ENCODE measurements around the gene SYAP1. TPM values are rescaled to one million over a fixed set of nuclear protein-coding genes. Genes with fewer than 3 reads are reported as not detected.

SYAP1 gene
- total and polyA plus RNA-seq, 2 of the 8 experiments (the other 6 are each of a cell fraction or from before 2014, with no cell fraction given) = 2.9 to 20.3 TPM

GRCh38 chrX:16797358-16797757, 77.9 kb downstream of the SYAP1 start:
- H4K5ac ChIP-seq (ENCODE audit: insufficient read length, low read depth, low read length) = no peak overlapping the region
- no peak overlapping the region for H3K4me3 ChIP-seq (ENCODE audit: extremely low read depth in 1 of 4, insufficient read depth in 2 of 4, low read depth in 3 of 4, low read length in 4 of 4)
- no peaks in the 10 kb centered on the region for H3K9me3 ChIP-seq (ENCODE audit: insufficient read depth in 2 of 2, low read depth in 1 of 2, low read length in 1 of 2)
- H3K9ac ChIP-seq (replicated peaks in 1 of 4; ENCODE audit: extremely low read depth in 1 of 4, low read depth in 3 of 4, low read length in 3 of 4) = no peak overlapping the region
- H4K20me1 ChIP-seq (replicated peaks in 1 of 2; ENCODE audit: control insufficient read depth in 1 of 2, insufficient read depth in 2 of 2, low read length in 2 of 2) = peaks cover 2% of the 10 kb centered on the region in 2 experiments
- H2BK5ac ChIP-seq (ENCODE audit: low read depth, low read length) = no peak overlapping the region
- DNase-seq (ENCODE audit: low read depth in 1 of 2, low spot score in 2 of 2) (no peak), FAIRE-seq (no peak)
- H3K23ac ChIP-seq (ENCODE audit: insufficient read length) = no peak overlapping the region
- H3K4me1 ChIP-seq (replicated peaks in 1 of 4; ENCODE audit: control insufficient read depth in 3 of 4, insufficient read depth in 4 of 4, low read length in 3 of 4) = no peaks in the 10 kb centered on the region
- no peak overlapping the region for H3K14ac ChIP-seq (ENCODE audit: insufficient read length)
- POLR2A ChIA-PET (ENCODE audit: partially characterized antibody) = interaction anchor here (1.0 to 3.8 kb wide), 3 partner anchors 9 to 78 kb away, joined by 3 to 12 read pairs (median 3); partner anchors contain the start of gene SYAP1
- H2BK20ac ChIP-seq (ENCODE audit: low read length) = no peak overlapping the region
- peaks cover 0 to 32% (median 16%) of the 10 kb centered on the region in 4 experiments; a peak in 5 of 8 replicates for H3K36me3 ChIP-seq (ENCODE audit: control insufficient read depth in 2 of 4, insufficient read depth in 4 of 4, low read length in 3 of 4)
- H4K91ac ChIP-seq (replicated peaks; ENCODE audit: insufficient read length, low read length) = no peak overlapping the region
- no peak overlapping the region for H2AK5ac ChIP-seq (ENCODE audit: low read depth, low read length)
- H4K8ac ChIP-seq (ENCODE audit: extremely low read depth, insufficient read depth, low read length) = no peak overlapping the region
- H3K79me1 ChIP-seq (ENCODE audit: low read depth, low read length) = no peaks in the 10 kb centered on the region
- H3K27me3 ChIP-seq (replicated peaks in 1 of 4; ENCODE audit: control insufficient read depth in 3 of 4, extremely low read depth in 1 of 4, insufficient read depth in 3 of 4, low read length in 3 of 4) = no peaks in the 10 kb centered on the region
- H3K4ac ChIP-seq (replicated peaks; ENCODE audit: insufficient read length, low read depth, low read length) = no peak overlapping the region
- CTCF ChIA-PET (ENCODE audit: partially characterized antibody) = interaction anchor here (1.5 kb wide), 1 partner anchor 10 kb away, joined by 3 read pairs; no protein-coding TSS in a partner anchor
- no peak overlapping the region for H2AFZ ChIP-seq (ENCODE audit: low read length)
- 100% methylated on average over 4 of the region's 5 CpGs; no CpG with 5 or more reads in 1 of the 2 experiments for WGBS, 2 experiments (ENCODE audit: extremely low coverage in 1 of 2, insufficient coverage in 1 of 2, insufficient read length in 1 of 2, insufficient replicate concordance in 2 of 2, low coverage in 1 of 2, low lambda C conversion rate in 2 of 2, missing lambda C conversion rate in 1 of 2)
- H2BK12ac ChIP-seq (ENCODE audit: low read depth, low read length) = no peak overlapping the region
- H2BK15ac ChIP-seq (ENCODE audit: low read length) = no peak overlapping the region
- H3K23me2 ChIP-seq (ENCODE audit: low read depth, low read length) = no peaks in the 10 kb centered on the region
- no peak overlapping the region for H2BK120ac ChIP-seq (replicated peaks; ENCODE audit: low read depth, low read length)
- H3K56ac ChIP-seq (replicated peaks; ENCODE audit: insufficient read length, low read depth, low read length) = no peak overlapping the region
- no peak overlapping the region for H3K27ac ChIP-seq (ENCODE audit: low read depth, low read length)
- no peak overlapping the region for H3K18ac ChIP-seq (ENCODE audit: extremely low read depth, low read length)
- no peak overlapping the region for H3K4me2 ChIP-seq (ENCODE audit: insufficient read depth in 1 of 2, low read depth in 2 of 2, low read length in 2 of 2)
- H3K79me2 ChIP-seq (ENCODE audit: control insufficient read depth in 1 of 2, insufficient read depth in 2 of 2, low read length in 2 of 2) = peaks cover 0 to 67% of the 10 kb centered on the region in 2 experiments; a peak in 2 of 4 replicates
- no peak for TF ChIP-seq JUND (IDR thresholded peaks at IDR 0.05; ENCODE audit: low read length)
- no peak for TF ChIP-seq FOSL1 (IDR thresholded peaks at IDR 0.05; ENCODE audit: insufficient read depth, low read depth, low read length)
- TF ChIP-seq CBX5 (IDR thresholded peaks at IDR 0.05; ENCODE audit: low read depth, low read length) = no peak
- no peak for TF ChIP-seq CBX8 (IDR thresholded peaks at IDR 0.05; ENCODE audit: borderline replicate concordance, low read depth, low read length)
- no peak for TF ChIP-seq KDM1A (IDR thresholded peaks at IDR 0.05; ENCODE audit: borderline replicate concordance, low read length)
- no peak for TF ChIP-seq TAF1 (IDR thresholded peaks at IDR 0.05; ENCODE audit: low read depth, low read length)
- no peak for TF ChIP-seq USF2 (IDR thresholded peaks at IDR 0.05; ENCODE audit: low read length)
- TF ChIP-seq RXRA (IDR thresholded peaks at IDR 0.05; ENCODE audit: insufficient read depth, low read depth, low read length) = no peak
- no peak for TF ChIP-seq CTCF (IDR thresholded peaks at IDR 0.05; ENCODE audit: control extremely low read depth in 1 of 3, insufficient read depth in 1 of 3, low read depth in 1 of 3, low read length in 3 of 3)
- TF ChIP-seq YY1 (IDR thresholded peaks at IDR 0.05; ENCODE audit: low read depth, low read length) = no peak
